ENCODE results near the gene SH3BGRL. TPM values are rescaled to one million over a fixed set of nuclear protein-coding genes. Genes with fewer than 3 reads are reported as not detected.

Gene SH3BGRL
- total RNA-seq, 1 experiment from 2014 or later = 41.8 TPM

- no peak overlapping the region for H3K27ac ChIP-seq (ENCODE audit: insufficient read length, low read depth, low read length)
- DNase-seq = no peak
Observed at GRCh38 chrX:81259714-81260395, 58.0 kb downstream of the SH3BGRL start.

More at GRCh38 chrX:81259714-81260395, 58.0 kb downstream of the SH3BGRL start:
- WGBS (ENCODE audit: extremely low coverage, insufficient read length, low lambda C conversion rate) = no CpG with 5 or more reads among the region's 3 CpGs
- H3K36me3 Mint-ChIP-seq (ENCODE audit: insufficient read depth in 1 of 3, low read depth in 3 of 3) = no peaks in the 10 kb centered on the region
- Histone ChIP-seq H3K56ac (ENCODE audit: insufficient read length, low read depth, low read length) (no peak overlapping the region), H2BK15ac (ENCODE audit: low read depth, low read length) (no peak overlapping the region), H3K23ac (ENCODE audit: insufficient read length, low read depth, low read length) (no peak overlapping the region), H4K8ac (replicated peaks; ENCODE audit: insufficient read length, low read depth, low read length) (no peak overlapping the region), H4K91ac (ENCODE audit: insufficient read length, low read depth, low read length) (no peak overlapping the region), H3K79me1 (ENCODE audit: insufficient read depth, low read depth, low read length, poor library complexity, severe bottlenecking) (no peaks in the 10 kb centered on the region), H3K9me3 (ENCODE audit: control insufficient read depth, low read depth, low read length) (peaks cover 17% of the 10 kb centered on the region), H2AK5ac (ENCODE audit: insufficient read length, low read length) (no peak overlapping the region), H4K5ac (ENCODE audit: insufficient read length, low read depth, low read length) (no peak overlapping the region), H2BK12ac (ENCODE audit: insufficient read length, low read depth, low read length) (no peak overlapping the region), H3K9ac (ENCODE audit: extremely low read depth, insufficient read length, low read length) (no peak overlapping the region), H3K79me2 (ENCODE audit: insufficient read depth, low read length) (no peaks in the 10 kb centered on the region), H3K23me2 (ENCODE audit: insufficient read length, low read depth, low read length, poor library complexity, severe bottlenecking) (no peaks in the 10 kb centered on the region), H3K4ac (ENCODE audit: low read depth, low read length) (no peak overlapping the region), H3K14ac (ENCODE audit: insufficient read depth, low read length) (no peak overlapping the region), H3K4me1 (ENCODE audit: insufficient read depth, low read length) (no peaks in the 10 kb centered on the region; the same call in 1 of the 2 replicates), H2BK120ac (ENCODE audit: low read depth, low read length, poor library complexity, severe bottlenecking) (no peak overlapping the region), H2AFZ (ENCODE audit: low read length) (no peak overlapping the region), H2BK20ac (ENCODE audit: low read depth, low read length, poor library complexity, severe bottlenecking) (no peak overlapping the region), H4K20me1 (ENCODE audit: control insufficient read depth, insufficient read depth, insufficient read length) (no peaks in the 10 kb centered on the region), H2BK5ac (ENCODE audit: insufficient read length, low read length) (no peak overlapping the region), H3K18ac (ENCODE audit: insufficient read length, low read depth, low read length) (no peak overlapping the region), H3K27me3 (ENCODE audit: insufficient read depth, low read length) (no peaks in the 10 kb centered on the region), H3T11ph (ENCODE audit: low read length) (no peak overlapping the region), H3K4me2 (ENCODE audit: insufficient read depth, insufficient read length, low read length) (peak overlapping the region; percentile 21)
- peak overlapping the region in 1 of 3 experiments; percentile 59; a peak in 2 of 7 replicates for H3K27ac Mint-ChIP-seq
- peaks cover 47% of the 10 kb centered on the region in 2 experiments for H3K4me1 Mint-ChIP-seq
- H3K27me3 Mint-ChIP-seq (ENCODE audit: low read depth) = no peaks in the 10 kb centered on the region; the same call in 1 of the 2 replicates
- H3K4me3 Mint-ChIP-seq = no peak overlapping the region
- TF ChIP-seq, protein P1, sequence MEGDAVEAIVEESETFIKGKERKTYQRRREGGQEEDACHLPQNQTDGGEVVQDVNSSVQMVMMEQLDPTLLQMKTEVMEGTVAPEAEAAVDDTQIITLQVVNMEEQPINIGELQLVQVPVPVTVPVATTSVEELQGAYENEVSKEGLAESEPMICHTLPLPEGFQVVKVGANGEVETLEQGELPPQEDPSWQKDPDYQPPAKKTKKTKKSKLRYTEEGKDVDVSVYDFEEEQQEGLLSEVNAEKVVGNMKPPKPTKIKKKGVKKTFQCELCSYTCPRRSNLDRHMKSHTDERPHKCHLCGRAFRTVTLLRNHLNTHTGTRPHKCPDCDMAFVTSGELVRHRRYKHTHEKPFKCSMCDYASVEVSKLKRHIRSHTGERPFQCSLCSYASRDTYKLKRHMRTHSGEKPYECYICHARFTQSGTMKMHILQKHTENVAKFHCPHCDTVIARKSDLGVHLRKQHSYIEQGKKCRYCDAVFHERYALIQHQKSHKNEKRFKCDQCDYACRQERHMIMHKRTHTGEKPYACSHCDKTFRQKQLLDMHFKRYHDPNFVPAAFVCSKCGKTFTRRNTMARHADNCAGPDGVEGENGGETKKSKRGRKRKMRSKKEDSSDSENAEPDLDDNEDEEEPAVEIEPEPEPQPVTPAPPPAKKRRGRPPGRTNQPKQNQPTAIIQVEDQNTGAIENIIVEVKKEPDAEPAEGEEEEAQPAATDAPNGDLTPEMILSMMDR (conservative IDR thresholded peaks at IDR 0.05) = no peak
- peaks cover 36 to 41% of the 10 kb centered on the region in 2 experiments for H3K9me3 Mint-ChIP-seq
